GM19025 (cell line): ENCODE measurements around the gene ACSL4.

Experiments used
- ATAC-seq: cut with Tn5 transposase; IDR thresholded peaks from one replicate; pipeline ENCODE4 v1.9.1; 2021; ENCODE audit warnings: mild to moderate bottlenecking, low read depth, moderate library complexity; ENCODE audit not compliant: unreplicated experiment

Gene ACSL4

DNA sequence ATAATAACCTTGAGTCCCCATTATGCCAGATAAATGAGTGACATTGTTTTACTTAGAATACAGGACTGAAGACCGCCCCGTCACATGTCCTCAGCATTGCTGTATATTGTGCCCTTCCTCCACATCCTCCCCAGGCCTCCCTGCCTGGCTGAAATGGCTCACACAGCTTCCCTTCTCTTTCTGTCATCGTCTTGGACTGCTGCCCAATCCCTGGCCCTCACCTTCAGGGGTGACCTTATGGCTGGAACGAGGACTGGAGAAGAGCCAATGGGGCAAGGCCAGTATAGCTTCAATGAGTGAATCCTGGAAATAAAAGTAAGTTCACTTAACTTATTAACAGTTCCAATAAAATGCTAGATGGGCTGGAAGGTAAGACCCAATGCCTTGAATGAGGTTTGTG lies 110.8 kb downstream of the ACSL4 start:
- ATAC-seq: no peak

DNA sequence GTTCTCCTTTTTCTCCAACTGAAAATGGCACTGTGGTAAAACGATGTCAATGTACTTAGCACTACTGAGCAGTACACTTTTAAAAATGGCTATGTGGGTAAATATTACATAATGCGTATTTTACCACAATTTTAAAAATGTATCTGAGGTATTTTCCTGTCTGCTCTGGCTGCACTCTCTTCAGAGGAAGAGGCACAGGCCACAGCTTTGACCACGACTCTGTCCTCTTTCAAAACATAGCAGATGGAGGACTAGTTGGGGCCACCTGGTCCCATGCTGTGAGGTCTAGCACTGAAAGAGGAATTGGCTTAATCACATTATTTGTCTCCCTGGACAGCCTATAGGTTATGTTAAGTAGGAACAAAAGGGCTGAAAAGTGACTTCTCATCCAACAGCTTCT lies 113.3 kb downstream of the ACSL4 start:
- no peak for ATAC-seq

DNA sequence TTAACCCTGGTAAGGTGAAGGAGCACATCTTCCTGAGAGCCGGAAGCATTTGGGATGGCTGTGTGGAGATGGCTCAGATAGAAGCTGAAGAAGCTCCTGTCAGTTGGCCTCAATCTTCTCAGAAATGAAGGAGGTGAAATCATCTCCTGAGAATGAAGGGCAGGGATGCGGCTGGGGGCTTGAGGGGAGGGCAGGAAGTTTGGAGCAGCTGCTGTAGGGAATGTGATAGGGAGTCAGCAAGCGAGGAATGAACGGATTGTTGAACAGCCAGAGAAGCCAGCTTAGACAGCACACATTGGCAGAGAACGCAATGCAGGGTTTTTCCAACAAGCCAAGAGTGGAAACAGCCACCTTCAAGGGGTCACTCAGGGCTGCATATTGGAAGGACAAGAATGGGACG lies 118.1 kb downstream of the ACSL4 start:
- ATAC-seq: no peak

DNA sequence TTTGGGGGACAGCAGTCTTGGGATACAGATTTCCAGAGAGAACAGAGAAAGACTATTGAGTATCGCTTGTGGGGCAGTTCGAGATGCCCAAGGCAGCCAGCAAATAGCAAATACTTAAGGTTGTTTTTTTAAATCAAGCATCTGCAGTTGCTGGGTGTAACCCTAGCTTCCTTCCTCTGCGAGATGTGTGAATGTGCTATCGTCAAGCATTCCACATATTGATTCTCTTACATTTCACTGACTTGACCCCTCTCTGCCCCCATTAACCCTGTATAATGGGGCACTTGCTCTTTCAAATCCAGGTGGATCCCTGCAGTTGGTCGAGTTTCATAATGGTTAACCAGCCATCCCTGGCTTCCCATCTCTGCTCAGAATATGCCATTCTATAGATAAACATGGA lies 131.6 kb downstream of the ACSL4 start:
- no peak for ATAC-seq

DNA sequence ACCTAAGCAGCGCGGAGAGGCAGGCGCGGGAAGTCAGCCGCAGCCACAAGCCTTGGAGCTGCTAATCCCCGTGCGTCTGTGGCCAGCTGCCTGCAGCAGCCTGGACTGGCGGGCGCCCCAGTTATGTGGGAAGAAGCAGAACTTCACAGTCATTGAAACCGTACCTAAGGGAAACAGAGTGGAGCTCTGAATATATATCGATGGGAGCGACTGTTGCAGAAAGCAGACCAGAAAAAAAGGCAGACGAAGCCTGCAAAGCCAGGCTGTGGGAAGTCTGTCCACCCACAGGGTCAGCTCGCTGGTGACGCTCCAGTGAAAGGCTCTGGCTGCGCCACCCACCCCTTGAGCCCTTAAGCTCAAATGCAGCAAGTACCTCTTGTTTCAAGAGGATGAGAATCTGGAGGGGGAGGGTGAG lies 132.8 kb downstream of the ACSL4 start:
- no peak for ATAC-seq

DNA sequence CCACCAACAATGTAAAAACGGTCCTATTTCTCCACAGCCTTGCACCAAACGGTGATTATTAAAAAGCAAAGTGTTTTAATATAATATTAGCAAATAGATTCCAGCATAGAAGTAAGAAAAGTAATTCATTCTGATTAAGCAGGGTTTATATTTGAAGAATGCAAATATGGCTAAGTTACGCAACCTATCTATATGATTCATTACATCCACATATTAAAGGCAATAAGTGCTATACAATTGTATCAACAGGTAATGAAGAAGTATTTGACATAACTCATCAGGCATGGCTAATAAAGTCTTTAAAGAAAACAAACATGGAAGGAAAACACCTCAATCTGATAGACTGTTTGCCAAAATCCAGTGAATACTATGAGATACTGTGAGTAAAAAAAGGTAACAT lies 137.0 kb downstream of the ACSL4 start:
- no peak for ATAC-seq
